ENCODE results near the gene KCNE1.
"Not testable (repeated sequence)": the region's sequence is repeated elsewhere in the genome, so short reads cannot be mapped to it uniquely, and the experiment has no call there.

The KCNE1 gene

DNA sequence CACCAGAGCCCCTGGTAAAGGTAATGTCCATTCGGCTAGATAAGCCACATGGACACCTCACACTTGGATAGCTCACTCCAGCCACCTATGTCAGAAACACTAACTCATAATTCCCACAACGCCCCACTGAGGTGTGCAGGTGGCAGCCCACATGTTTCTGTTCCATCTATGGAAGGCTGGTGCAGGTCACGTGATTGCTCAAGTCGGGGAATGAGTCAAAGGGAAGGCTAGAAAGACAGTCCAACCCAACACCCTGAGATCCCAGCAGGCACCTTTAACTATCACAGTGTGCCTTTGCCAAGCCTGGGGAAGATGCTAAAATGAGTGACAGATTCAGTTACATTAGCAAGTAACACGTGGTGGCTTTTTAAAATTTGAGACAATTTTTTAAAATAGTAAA, 45.3 kb upstream of the KCNE1 start:
- DNase-seq (ENCODE audit: low spot score) = no peak
- TF ChIP-seq, protein P1, sequence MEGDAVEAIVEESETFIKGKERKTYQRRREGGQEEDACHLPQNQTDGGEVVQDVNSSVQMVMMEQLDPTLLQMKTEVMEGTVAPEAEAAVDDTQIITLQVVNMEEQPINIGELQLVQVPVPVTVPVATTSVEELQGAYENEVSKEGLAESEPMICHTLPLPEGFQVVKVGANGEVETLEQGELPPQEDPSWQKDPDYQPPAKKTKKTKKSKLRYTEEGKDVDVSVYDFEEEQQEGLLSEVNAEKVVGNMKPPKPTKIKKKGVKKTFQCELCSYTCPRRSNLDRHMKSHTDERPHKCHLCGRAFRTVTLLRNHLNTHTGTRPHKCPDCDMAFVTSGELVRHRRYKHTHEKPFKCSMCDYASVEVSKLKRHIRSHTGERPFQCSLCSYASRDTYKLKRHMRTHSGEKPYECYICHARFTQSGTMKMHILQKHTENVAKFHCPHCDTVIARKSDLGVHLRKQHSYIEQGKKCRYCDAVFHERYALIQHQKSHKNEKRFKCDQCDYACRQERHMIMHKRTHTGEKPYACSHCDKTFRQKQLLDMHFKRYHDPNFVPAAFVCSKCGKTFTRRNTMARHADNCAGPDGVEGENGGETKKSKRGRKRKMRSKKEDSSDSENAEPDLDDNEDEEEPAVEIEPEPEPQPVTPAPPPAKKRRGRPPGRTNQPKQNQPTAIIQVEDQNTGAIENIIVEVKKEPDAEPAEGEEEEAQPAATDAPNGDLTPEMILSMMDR (IDR thresholded peaks at IDR 0.05; ENCODE audit: extremely low read depth, insufficient read depth, missing control alignments) = no peak
- in situ Hi-C loops (cut with MboI; ENCODE audit: low pct_unique_long_range_greater_than_20kb, low sequenced_read_pairs, unreplicated experiment) = no loop called here

DNA sequence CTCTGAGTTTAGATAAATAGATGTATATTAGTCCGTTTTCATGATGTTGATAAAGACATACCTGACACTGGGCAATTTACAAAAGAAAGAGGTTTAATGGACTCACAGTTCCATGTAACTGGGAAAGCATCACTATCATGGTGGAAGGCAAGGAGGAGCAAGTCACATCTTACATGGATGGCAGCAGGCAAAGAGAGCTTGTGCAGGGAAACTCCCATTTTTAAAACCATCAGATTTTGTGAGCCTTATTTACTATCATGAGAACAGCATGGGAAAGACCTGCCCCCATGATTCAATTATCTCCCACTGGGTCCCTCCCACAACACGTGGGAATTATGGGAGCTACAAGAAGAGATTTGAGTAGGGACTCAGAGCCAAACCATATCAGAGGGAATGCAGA, 42.7 kb upstream of the KCNE1 start:
- DNase-seq (ENCODE audit: low spot score); in situ Hi-C loops (cut with MboI; ENCODE audit: low pct_unique_long_range_greater_than_20kb, low sequenced_read_pairs, unreplicated experiment): not testable (repeated sequence)

DNA sequence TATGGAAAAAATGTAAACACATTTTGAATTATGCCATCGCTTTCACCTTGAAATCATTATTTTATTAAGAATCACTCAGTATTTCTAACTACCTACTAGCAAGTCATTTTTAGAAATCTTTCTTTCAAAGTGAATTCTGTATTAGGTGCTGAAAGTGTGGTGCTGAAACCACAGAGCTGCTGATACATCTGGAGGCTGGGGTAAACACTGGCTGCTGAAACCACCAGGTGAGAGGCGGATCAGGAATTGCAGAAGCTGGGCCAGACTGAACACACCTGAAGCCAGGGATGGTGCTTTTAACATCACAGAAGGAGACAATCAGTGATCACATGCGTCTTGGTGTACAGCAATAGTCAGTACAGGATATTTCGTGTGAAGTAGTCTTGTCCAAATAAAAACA, 42.2 kb upstream of the KCNE1 start:
- DNase-seq (ENCODE audit: low spot score) = no peak
- in situ Hi-C loops (cut with MboI; ENCODE audit: low pct_unique_long_range_greater_than_20kb, low sequenced_read_pairs, unreplicated experiment) = no loop called here
- TF ChIP-seq, protein P1 (IDR thresholded peaks at IDR 0.05; ENCODE audit: extremely low read depth, insufficient read depth, missing control alignments) = no peak

DNA sequence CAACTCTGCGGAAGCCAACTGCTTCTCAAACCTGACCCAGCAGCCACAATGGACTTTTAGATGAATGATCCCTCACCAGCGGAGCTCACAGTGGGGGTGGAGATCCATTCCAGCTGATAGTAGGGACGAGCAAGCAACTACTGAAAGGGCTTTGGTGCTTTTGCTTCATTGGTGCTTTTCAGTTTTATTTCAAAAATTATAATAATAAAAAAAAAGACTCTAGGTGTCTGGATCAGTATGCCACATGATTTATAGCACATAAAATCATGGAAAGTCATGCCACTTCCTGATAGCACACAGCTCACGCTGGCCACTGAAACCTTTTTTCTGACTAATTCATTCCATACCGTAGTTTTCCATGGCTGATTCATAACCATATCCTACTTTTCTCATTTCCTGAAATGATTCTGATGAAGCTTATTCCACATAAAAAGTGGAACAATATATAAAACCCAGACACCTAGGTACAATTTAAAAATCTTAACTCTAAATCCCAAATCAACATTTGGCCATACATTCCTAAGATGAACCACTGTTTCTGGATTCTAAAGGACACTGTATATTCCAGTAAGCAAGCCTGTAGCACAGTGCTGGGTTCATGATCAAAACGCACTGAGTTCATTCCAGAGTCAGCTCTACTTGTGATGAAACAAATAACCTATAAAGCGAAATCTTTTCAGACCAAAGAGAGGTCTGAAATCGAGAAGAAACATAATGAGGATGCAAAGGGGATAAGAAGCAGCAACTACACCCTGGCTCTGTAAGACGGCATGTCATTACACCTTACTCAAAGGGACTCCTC, 41.3 kb upstream of the KCNE1 start:
- in situ Hi-C loops (cut with MboI; ENCODE audit: low pct_unique_long_range_greater_than_20kb, low sequenced_read_pairs, unreplicated experiment) = no loop called here
- TF ChIP-seq, protein P1 (IDR thresholded peaks at IDR 0.05; ENCODE audit: extremely low read depth, insufficient read depth, missing control alignments) = no peak

DNA sequence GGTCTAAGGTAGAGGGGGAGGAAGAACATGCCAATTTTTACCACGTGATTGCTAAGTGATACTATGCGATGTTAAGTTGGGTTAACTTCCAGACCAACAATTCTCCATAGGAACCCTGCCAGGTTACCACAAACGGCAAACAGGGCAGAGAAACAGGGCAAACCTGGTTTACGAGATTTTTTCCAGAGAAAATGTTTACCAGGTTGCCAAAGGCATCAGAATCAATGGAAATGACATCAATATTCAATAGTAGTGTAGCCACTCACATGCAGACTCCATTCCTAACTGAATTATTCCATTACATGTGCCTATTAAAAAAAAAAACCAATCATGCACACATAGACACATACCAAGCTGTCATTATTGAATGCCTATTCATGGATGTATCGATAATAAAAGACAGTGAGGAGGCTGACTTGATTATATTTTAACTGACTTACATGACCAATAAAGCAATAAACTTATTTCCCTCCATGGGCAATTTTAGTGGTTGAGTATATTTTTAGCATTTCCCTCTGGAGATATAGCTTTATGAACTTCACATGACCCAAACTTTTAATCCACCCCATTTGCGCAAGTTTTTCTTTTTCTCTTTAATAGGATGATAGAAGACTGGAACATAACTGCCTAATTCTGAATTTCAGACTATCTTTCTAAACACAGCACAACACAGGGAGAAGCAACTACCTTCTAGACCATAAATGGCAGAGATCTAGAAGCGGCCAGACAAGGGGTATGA, 40.5 kb upstream of the KCNE1 start:
- in situ Hi-C loops (cut with MboI; ENCODE audit: low pct_unique_long_range_greater_than_20kb, low sequenced_read_pairs, unreplicated experiment) = no loop called here
- TF ChIP-seq, protein P1 (IDR thresholded peaks at IDR 0.05; ENCODE audit: extremely low read depth, insufficient read depth, missing control alignments) = no peak

More for the DNA sequence above, 41.3 kb upstream of the KCNE1 start:
- DNase-seq (ENCODE audit: low spot score) = no peak

DNA sequence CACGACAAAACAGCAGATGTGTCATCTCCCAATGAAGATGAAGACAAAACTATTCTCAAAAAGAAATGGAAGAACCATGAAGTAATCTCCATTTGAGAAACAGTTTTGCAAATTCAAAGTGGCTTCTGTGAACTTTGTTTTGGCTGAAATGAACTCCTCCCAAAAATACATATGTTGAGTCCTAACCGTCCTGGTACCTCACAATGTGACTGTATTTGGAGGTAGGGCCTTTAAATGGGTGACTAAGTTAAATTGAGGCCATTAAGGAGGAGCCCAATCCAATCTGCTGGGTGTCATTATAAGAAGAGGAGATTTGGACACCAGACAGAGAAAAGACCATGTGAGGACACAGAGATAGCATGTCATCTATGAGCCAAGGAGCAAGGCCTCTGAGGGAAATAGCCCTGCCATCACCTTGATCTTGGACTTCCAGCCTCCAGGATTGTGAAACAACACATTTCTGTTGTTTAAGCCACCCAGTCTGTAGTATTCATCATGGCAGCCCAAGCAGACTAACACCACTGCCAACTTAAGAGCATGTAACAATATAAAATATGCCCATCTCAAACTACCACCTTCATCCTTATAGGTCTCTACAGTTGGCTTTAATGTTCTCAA, 38.3 kb upstream of the KCNE1 start:
- in situ Hi-C loops (cut with MboI; ENCODE audit: low pct_unique_long_range_greater_than_20kb, low sequenced_read_pairs, unreplicated experiment) = no loop called here
- TF ChIP-seq, protein P1 (IDR thresholded peaks at IDR 0.05; ENCODE audit: extremely low read depth, insufficient read depth, missing control alignments) = no peak
- DNase-seq (ENCODE audit: low spot score) = no peak

More for the DNA sequence above, 40.5 kb upstream of the KCNE1 start:
- no peak for DNase-seq (ENCODE audit: low spot score)
